ENCODE results near the gene PLVAP. TPM values are rescaled to one million over a fixed set of nuclear protein-coding genes. Genes with fewer than 3 reads are reported as not detected.

Gene PLVAP
- total RNA-seq, 1 experiment from 2014 or later = not detected

DNA sequence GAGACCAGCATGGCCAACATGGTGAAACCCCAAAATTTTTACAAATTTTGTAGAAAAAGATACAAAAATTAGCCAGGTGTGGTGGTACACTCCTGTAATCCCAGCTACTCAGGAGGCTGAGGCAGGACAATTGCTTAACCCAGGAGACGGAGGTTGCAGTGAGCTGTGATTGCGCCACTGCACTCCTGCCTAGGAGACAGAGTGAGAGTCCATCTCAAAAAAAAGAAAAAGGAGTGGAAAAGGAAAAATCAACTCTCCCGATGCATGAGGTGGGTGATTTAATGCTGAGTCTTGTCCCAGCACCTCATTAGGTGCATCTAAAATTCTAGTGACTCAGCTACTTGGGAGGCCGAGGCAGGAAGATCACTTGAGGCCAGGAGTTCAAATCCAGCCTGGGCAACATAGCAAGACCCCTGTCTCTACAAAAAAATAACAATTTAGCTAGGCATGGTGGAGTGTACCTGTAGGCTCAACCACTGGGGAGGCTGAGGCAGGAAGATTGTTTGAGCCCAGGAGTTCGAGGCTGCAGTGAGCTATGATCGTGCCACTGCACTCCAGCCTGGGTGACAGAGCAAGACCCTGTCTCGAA is 20.0 kb downstream of the PLVAP start:
- no peaks in the 10 kb centered on the region for H3K36me3 Mint-ChIP-seq

DNA sequence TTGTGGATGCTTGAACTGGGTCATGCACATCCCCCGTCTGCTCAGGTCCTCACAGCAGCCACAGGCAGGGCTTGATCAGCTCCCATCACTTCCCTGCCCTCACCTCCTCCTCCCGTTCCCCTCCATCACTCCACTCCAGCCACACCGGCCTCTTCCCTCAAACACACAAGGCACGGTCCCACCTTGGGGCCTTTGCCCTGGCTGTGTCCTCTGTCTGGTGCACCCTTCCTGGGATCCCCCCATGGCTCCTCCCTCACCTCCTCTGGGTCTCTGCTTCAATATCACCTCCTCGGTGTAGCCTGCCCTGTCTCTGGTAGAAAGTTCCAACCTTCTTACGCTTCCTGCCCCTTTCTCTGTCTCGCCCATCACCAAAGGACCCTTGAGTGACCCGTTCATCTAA is 23.8 kb downstream of the PLVAP start:
- Mint-ChIP-seq H3K27ac (no peak overlapping the region), H3K36me3 (no peaks in the 10 kb centered on the region), H3K4me3 (no peak overlapping the region), H3K4me1 (peaks cover 16% of the 10 kb centered on the region), H3K27me3 (ENCODE audit: low read depth) (peaks cover 3% of the 10 kb centered on the region; the same call in 1 of the 2 replicates), H3K9me3 (no peaks in the 10 kb centered on the region)
- ChIA-PET CTCF (interaction anchor here (1.0 kb wide), 1 partner anchor 19 kb away, joined by 3 read pairs; no protein-coding TSS in a partner anchor), POLR2A (no interaction called here)
- TF ChIP-seq, protein P1, sequence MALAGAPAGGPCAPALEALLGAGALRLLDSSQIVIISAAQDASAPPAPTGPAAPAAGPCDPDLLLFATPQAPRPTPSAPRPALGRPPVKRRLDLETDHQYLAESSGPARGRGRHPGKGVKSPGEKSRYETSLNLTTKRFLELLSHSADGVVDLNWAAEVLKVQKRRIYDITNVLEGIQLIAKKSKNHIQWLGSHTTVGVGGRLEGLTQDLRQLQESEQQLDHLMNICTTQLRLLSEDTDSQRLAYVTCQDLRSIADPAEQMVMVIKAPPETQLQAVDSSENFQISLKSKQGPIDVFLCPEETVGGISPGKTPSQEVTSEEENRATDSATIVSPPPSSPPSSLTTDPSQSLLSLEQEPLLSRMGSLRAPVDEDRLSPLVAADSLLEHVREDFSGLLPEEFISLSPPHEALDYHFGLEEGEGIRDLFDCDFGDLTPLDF (CRISPR knock-in tag; IDR thresholded peaks at IDR 0.05) = no peak
- TF ChIP-seq, protein P2, sequence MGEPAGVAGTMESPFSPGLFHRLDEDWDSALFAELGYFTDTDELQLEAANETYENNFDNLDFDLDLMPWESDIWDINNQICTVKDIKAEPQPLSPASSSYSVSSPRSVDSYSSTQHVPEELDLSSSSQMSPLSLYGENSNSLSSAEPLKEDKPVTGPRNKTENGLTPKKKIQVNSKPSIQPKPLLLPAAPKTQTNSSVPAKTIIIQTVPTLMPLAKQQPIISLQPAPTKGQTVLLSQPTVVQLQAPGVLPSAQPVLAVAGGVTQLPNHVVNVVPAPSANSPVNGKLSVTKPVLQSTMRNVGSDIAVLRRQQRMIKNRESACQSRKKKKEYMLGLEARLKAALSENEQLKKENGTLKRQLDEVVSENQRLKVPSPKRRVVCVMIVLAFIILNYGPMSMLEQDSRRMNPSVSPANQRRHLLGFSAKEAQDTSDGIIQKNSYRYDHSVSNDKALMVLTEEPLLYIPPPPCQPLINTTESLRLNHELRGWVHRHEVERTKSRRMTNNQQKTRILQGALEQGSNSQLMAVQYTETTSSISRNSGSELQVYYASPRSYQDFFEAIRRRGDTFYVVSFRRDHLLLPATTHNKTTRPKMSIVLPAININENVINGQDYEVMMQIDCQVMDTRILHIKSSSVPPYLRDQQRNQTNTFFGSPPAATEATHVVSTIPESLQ (CRISPR knock-in tag; IDR thresholded peaks at IDR 0.05) = no peak
- no peak for TF ChIP-seq KAT7 (CRISPR knock-in tag; IDR thresholded peaks at IDR 0.05; ENCODE audit: borderline replicate concordance)
- TF ChIP-seq, protein P3, sequence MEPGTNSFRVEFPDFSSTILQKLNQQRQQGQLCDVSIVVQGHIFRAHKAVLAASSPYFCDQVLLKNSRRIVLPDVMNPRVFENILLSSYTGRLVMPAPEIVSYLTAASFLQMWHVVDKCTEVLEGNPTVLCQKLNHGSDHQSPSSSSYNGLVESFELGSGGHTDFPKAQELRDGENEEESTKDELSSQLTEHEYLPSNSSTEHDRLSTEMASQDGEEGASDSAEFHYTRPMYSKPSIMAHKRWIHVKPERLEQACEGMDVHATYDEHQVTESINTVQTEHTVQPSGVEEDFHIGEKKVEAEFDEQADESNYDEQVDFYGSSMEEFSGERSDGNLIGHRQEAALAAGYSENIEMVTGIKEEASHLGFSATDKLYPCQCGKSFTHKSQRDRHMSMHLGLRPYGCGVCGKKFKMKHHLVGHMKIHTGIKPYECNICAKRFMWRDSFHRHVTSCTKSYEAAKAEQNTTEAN (CRISPR knock-in tag; IDR thresholded peaks at IDR 0.05) = no peak
- no peak for TF ChIP-seq SMAD3 (CRISPR knock-in tag; IDR thresholded peaks at IDR 0.05; ENCODE audit: borderline replicate concordance)
- no peak for DNase-seq (ENCODE audit: low spot score)
- no peak for ATAC-seq

More for the DNA sequence above, 20.0 kb downstream of the PLVAP start:
- Mint-ChIP-seq H3K4me1 (peaks cover 5% of the 10 kb centered on the region; the same call in 1 of the 2 replicates), H3K27ac (no peak overlapping the region), H3K9me3 (no peaks in the 10 kb centered on the region), H3K27me3 (ENCODE audit: low read depth) (no peaks in the 10 kb centered on the region; the same call in 1 of the 2 replicates), H3K4me3 (no peak overlapping the region)
- DNase-seq (ENCODE audit: low spot score) = no peak
- ATAC-seq = no peak
- no peak for TF ChIP-seq RORB (CRISPR knock-in tag; IDR thresholded peaks at IDR 0.05)
- TF ChIP-seq, protein P3 (CRISPR knock-in tag; IDR thresholded peaks at IDR 0.05) = no peak
- no peak for TF ChIP-seq ZNF396 (CRISPR knock-in tag; IDR thresholded peaks at IDR 0.05; ENCODE audit: borderline replicate concordance)
- no peak for TF ChIP-seq GRHL2 (CRISPR knock-in tag; IDR thresholded peaks at IDR 0.05; ENCODE audit: insufficient replicate concordance, severe bottlenecking)
- peak; percentile 80 for TF ChIP-seq ZNF121 (CRISPR knock-in tag; IDR thresholded peaks at IDR 0.05)
- no peak for TF ChIP-seq HMGA2 (CRISPR knock-in tag; IDR thresholded peaks at IDR 0.05)
- POLR2A ChIA-PET = interaction anchor here (0.5 to 1.3 kb wide), 2 partner anchors 8 to 1200 kb away, joined by 3 to 4 read pairs; no protein-coding TSS in a partner anchor
- CTCF ChIA-PET = interaction anchor here (3.2 kb wide), 1 partner anchor 29 kb away, joined by 12 read pairs; no protein-coding TSS in a partner anchor

DNA sequence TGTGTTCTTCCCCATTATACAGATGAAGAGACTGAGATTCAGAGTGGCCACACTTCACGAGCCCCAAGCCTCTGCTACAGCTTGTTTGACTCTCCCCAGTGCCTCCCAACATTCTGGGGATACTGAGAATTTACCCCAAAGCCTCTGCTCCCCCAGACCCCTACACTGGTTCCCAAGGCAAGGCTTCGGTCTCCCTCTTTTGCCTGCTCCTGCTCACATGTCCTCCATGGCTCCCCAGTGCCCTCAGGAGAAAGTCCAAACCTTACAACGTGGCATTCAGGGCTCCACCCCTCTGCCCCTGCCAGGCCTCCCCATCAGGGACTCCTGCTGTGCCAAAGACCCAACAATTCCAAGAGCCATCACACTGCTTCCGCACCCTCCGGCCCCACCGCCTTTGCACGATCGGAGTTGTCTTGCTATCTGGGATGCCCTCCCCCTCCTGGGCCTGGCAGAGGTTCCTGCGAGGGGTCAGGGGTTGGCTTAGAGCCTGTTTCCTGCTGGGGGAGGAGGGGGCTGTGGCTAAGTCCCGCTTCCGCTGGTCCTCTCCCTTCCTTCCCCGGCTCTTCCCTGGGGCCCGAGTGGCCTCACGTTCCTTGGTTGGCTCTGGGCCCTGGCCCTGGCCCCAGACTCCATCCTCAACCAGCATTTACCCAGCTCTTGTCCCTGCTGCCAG is 24.4 kb downstream of the PLVAP start:
- no peak for ATAC-seq
- Mint-ChIP-seq H3K27me3 (ENCODE audit: low read depth) (peaks cover 3% of the 10 kb centered on the region; the same call in 1 of the 2 replicates), H3K4me3 (no peak overlapping the region), H3K36me3 (no peaks in the 10 kb centered on the region), H3K27ac (no peak overlapping the region), H3K4me1 (peaks cover 19% of the 10 kb centered on the region), H3K9me3 (no peaks in the 10 kb centered on the region)
- POLR2A ChIA-PET = no interaction called here
- TF ChIP-seq, protein P4, sequence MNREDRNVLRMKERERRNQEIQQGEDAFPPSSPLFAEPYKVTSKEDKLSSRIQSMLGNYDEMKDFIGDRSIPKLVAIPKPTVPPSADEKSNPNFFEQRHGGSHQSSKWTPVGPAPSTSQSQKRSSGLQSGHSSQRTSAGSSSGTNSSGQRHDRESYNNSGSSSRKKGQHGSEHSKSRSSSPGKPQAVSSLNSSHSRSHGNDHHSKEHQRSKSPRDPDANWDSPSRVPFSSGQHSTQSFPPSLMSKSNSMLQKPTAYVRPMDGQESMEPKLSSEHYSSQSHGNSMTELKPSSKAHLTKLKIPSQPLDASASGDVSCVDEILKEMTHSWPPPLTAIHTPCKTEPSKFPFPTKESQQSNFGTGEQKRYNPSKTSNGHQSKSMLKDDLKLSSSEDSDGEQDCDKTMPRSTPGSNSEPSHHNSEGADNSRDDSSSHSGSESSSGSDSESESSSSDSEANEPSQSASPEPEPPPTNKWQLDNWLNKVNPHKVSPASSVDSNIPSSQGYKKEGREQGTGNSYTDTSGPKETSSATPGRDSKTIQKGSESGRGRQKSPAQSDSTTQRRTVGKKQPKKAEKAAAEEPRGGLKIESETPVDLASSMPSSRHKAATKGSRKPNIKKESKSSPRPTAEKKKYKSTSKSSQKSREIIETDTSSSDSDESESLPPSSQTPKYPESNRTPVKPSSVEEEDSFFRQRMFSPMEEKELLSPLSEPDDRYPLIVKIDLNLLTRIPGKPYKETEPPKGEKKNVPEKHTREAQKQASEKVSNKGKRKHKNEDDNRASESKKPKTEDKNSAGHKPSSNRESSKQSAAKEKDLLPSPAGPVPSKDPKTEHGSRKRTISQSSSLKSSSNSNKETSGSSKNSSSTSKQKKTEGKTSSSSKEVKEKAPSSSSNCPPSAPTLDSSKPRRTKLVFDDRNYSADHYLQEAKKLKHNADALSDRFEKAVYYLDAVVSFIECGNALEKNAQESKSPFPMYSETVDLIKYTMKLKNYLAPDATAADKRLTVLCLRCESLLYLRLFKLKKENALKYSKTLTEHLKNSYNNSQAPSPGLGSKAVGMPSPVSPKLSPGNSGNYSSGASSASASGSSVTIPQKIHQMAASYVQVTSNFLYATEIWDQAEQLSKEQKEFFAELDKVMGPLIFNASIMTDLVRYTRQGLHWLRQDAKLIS (CRISPR knock-in tag; IDR thresholded peaks at IDR 0.05; ENCODE audit: borderline replicate concordance) = no peak
- peak; percentile 63; the same call in 1 of the 2 replicates for TF ChIP-seq GTF2I (CRISPR knock-in tag; conservative IDR thresholded peaks at IDR 0.05)
- CTCF ChIA-PET = interaction anchor here (0.6 to 1.0 kb wide), 2 partner anchors 19 to 223 kb away, joined by 3 read pairs; no protein-coding TSS in a partner anchor
- DNase-seq (ENCODE audit: low spot score) = no peak
